HG03460 (cell line): ENCODE results near the gene F3.

Experiments
- ATAC-seq: cut with Tn5 transposase; IDR thresholded peaks from one replicate; pipeline ENCODE4 v1.9.1; 2021; ENCODE audit not compliant: unreplicated experiment

F3 gene

DNA sequence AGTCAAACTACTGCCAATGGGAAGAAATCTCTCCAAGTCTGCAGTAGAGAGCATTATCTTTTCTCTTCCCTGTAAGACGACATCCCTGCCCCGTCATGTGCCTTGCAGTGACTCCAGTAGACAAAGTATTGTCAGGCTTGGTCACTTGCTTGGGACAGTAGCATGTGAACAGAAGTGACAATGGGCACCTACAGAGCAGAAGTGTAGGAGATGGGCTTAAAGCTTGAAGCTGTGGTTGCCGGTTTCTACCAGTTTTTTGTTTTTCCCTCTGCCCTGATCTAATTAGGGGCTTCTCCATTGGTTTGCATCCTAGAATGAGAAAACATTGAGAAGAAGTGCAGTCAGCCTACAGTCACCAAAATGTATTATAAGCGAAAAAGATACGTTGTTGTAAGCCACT, 12.7 kb downstream of the F3 start:
- no peak for ATAC-seq

DNA sequence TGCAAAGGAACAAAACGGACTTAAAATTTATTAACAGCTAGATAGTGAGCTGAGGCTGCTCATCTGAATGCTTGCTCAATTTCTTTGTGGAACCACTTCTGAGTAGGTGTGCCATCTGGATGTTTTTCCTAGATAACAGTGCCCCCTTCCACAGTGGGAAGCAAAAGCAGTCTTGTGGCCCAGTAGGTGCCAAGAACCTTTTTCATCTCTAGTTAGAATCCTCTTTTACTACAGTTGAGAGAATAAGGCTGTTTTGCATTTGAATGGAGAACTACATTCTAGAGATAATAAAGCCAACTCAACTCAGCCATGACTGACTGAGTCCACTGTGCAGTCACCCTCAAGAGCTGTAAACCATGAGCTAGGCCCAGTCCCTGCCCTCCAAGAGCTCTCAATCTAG, 13.3 kb downstream of the F3 start:
- ATAC-seq: no peak

DNA sequence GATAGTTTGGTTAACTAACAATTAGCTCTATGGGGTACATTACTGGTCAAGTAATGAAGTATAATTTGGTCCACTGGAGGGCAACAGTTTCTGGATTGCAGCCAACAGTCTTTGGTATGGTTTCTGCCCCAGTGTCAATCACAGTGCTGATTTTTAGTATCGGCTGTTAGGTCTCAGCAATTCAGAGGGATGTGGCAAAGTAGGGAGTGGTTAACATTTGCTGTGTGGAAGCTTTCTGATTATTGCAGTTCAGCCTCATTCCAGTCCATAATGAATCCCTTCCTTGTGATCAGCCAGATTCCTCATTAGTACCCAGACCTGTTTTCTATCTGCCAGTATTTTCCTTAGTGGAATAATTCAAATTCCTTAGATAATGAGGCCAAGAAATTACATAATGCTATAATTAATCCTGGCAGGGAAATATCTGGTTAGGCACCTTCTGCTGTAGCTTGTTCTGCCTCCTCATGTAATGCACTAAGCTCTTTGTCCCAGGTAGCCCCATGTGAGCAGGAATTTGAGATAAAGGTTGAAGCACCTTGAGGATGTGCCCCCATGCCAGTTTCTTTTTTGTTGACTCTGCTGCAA, 14.0 kb downstream of the F3 start:
- no peak for ATAC-seq

DNA sequence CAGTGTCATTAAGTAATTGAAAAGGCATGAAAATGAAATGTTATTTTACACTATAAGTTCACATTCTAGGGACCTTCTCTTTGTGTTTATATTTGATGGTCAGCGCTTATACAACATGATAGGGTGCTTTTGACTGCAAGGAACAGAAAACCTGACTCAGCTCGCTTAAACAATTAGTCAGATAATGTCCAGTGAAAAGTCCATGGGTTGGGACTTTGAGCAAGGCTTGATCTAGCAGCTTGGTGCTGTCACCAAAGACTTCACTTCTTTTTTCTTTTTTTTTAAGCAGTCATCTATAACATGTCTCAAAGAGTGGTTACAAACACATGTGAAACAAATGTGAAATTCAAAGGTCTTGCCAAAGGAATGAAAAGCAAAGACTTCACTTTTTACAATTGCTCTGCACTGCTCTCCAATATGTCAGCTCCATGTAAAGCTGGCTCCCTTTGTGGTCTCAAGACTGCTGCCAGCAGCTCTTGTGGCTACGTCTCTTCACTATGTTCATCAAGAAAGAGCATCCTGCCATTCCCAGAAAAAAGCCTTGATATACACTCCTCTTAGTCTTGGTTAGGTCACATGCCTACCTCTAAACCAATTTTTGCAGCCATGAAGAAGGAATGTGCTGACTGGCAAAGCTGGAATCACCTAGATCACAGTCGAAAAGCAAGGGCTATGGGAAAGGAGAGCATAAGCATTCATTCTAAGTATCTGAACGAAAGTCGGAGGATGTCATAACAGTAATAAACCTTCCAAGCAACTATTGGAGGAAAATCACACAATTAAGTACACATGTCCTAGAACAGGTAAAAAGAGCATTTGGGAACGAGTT, 15.2 kb downstream of the F3 start:
- no peak for ATAC-seq

DNA sequence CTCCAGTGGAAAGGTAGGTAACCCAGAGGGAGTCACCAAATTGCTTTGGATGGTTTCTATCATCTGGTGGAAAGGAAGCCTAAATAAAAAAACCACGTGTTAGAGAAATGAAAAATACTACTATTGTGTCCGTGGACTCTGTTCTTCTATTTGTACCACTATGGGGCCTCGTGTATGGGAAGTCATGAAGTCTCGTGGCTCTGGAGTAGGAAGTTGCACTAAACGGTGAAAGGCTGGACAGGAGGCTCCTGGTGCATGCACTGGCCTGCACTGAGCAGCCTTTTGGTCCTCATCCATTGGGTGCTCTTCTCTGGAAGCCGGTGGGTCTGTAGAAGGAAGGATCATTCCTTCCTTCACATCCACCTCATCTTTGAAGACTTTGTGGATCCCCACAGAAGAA, 17.0 kb downstream of the F3 start:
- ATAC-seq: no peak

DNA sequence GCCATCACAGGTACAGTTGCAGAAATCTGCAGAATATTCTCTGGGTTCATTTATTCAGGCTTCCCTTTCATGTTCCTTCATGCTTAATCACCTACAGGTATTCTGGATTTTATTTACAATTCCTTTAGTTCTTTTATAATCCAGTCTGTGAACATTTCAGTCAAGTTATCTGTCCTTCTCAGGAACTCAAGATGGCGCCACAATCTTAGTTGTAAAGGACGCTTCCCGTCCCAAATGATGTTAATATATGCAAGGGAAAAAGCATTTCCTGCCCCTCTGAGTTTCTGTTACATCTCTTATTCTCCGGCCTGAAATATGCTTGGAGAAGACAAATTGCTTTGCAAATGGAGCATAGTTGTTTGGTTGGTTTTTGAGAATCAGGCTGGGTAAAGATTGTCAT, 19.3 kb downstream of the F3 start:
- no peak for ATAC-seq

DNA sequence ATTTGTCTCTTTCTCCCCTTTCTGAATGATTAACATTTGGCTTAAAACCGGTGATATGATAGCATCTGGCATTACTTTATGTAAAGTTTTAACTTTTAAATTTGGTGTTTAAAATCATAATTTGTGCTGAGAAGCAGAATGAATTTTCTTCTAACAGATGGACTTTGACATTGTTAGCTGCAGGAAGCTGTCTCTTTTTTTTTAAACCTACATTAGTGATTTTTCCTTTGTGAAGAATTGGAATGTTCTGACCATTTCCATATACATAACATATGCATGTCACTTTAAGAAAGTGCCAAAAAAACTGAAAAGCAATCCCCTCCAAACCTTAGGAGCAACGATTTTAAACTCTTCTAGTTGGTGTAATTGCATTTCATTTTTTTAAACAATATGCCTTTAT, 22.2 kb downstream of the F3 start:
- ATAC-seq: no peak

DNA sequence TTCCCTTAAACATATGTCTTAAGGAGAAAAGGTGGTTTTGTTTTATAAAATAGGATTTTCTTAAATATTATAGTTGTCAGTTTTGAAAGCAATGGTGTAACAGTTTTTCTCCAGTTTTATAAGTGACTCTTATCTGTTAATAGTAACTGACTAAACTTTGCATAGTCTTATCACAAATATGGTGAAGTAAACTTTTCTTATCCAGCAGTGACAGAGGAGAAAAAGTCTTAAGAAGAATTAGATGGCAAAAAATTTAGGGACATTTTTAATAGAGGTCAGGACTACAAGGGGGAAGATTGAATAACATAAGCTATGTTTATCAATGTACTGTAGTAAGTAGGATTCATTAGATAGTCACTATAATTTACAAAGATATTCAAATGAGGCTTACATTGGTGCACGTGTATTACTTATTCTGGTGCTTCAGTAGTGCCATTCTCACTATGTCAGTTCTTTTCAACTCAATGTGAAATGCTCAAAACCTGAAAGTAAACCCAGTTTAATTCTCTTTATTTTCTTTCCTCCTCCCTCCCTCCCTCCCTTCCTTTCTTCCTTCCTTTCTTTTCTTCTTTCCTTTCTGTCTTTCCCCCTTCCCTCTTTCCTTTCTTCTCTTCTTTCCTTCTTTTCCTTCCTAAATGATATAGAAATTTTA, 26.1 kb downstream of the F3 start:
- no peak for ATAC-seq

DNA sequence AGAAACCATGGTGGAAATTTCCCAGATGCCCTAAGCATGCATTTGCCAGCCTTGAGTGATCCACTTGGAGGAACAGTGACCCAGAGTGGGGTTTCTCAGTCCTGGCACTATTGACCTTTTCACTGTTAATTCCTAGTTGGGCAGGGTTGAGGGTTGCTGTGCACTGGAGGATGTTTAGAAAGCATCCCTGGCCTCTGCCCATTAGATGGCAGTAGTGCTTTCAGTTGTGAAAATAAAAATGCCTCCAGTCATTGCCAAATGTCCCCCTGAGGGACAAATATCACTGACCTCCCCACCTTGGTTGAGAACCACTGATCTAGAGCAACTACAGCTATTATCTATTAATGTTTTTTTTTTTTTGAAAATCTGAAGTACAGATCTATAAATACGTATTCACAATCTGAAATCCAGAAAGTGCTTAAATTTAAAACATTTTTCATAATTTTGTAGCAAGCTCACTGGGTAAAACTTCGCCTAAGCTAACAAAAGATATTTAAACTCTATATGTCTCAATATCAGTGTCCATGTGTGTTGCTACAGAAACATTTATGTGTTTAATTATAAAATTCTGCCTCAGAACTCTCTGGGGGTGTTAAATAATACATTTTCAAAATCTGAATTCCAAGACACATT, 27.3 kb downstream of the F3 start:
- ATAC-seq: no peak

DNA sequence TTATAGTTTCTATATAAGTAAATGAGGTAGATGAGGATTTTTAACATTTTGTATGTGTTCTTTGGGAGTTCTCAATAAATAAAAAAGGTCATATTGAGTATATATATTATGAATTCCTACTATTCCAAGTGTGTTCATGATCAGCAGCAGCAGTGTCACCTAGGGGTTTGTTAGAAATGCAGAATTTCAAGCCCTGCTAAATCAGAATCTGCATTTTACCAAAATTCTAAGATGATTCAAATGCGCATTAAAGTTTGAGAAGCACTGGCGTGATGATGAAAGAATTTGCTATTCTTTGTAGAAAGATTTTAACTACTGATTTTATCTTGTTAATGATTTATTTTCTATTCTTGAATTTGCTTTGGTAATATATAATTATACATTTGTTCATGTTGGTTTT, 28.7 kb downstream of the F3 start:
- ATAC-seq: no peak

DNA sequence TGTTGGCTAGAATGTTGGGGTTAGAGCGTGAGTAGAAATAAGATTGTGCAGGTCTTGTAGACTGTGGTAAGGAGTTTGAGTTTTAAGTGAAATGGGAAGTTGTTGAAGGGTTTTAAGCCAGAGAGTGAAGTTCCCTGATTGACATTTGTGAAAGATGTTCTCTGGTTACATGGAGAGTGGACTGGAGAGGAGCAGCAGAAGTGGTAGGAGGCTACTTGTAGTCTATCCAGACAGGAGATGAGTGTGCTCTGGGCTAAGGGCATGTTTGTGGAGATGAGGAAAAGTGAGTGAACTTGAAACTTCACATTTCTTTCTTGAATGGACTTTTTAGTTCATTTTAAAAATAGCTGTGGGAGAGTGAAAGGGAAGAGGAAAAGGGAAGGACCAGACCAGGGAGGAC, 37.0 kb downstream of the F3 start:
- ATAC-seq: no peak

DNA sequence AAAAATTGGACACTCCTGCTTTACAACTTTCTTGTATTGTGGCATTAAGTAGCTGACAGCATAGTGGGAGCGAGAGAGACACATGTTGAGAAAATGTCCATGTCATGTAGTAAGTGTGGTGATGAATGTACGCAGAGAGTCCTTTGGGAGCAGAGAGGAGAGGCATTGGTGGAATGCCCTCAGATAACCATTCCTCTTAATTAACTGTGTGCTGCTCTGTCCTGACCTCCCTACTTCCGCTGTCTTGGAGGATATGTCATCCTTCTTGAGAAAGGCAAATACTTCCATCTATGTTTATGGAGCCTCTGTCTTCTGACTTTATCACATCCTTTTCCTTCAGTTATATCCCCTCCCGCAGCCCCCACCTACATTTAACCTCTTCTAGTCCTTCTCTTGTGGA, 38.4 kb downstream of the F3 start:
- ATAC-seq: no peak

DNA sequence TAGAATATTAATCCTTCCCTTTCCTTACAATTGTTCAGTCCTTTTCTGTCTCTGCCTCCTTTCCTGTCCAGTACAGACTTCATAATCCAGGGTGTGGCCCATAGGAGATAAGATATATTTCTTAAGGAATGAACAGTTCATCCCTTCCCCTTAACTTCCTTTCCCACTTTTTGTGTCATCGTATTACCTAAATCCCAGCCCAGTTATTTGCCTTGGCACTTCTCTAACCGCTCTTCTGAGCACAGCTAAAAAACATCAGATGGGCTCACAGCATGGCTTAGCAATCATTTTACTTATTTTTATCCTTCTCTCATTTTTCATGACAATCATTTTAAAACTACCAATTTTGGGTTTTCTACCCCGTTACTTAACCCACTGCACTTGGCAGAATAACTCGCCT, 39.6 kb downstream of the F3 start:
- no peak for ATAC-seq

DNA sequence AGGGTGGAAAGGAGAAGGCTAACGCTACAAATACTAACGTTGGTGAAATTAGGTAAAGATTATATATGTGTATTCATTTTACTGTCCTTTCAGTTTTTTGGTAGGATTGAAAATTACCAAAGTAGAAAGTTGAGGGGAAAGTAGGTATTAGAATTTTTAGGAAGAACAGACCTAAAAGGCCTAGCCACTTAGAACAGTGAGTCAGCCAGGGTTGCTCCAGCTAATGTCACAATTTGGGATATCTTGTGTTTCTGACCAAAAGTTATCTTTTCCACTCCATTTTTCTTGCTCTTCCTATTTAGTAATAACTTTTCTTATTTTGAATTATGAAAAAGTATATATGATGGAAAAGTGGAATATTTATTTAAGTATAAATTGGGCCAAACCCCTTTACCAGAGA, 40.1 kb downstream of the F3 start:
- ATAC-seq: no peak

DNA sequence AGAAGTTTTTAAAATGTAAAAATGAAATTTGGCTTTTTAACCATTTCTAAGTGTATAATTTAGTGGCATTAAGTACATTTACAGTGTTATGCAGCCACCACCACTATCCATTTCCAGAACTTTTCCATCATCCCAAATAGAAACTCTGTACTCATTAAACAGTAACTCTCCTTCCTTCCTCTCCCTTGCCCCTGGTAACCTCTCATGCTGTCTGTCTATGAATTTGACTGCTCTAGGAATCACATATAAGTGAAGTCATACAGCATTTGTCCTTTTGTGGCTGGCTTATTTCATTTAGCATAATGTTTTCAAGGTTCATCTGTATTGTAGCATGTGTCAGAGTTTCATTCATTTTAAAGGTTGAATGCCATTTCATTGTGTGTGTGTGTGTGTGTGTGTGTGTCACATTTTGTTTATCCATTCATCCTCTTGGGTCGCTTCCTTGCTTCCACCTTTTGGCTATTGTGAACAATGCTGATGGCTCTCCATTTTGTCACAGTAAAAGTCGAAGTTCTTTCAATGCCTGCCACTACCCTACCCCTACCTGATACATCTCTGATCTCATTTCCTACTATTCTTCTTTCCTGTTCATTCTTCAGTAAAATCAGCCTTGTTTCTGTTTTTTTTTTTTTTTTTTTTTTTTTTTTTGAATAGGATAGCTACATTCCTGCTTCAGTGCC, 45.3 kb downstream of the F3 start:
- ATAC-seq: no peak

DNA sequence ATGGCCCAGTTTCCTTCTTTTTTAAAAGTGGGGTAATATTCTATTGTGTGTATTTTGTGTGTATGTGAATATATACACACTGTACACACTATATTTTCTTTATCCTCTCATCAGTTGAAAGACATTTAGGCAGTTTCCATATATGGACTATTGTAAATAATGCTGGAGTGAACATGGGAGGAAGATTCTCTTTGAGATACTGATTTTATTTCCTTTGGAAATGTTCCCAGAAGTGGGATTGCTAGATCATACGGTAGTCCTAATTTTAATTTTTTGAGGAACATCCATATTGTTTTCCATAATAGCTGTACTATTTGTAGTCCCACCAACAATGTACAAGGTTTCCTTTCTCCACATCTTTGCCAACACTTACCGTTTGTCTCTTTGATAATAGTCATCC, 51.0 kb downstream of the F3 start:
- no peak for ATAC-seq

DNA sequence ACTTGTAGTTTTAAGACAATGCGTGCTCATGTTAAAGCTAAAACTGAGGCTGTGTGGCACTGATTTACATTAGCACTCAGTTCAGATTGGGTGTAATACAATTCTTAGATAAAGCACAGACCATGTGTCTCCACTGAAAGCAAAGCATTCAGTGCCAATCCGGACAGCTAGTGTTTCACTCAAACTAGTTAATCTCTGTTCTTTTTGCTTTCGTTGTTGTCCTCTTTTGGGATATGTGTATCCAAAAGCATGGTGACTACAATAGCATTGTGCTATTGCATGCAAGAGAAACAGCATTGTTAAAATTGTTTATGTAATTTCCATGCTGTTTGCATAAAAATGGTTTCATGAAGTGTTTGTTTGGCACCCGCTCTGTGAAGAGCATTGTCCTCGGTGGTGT, 54.6 kb downstream of the F3 start:
- no peak for ATAC-seq

DNA sequence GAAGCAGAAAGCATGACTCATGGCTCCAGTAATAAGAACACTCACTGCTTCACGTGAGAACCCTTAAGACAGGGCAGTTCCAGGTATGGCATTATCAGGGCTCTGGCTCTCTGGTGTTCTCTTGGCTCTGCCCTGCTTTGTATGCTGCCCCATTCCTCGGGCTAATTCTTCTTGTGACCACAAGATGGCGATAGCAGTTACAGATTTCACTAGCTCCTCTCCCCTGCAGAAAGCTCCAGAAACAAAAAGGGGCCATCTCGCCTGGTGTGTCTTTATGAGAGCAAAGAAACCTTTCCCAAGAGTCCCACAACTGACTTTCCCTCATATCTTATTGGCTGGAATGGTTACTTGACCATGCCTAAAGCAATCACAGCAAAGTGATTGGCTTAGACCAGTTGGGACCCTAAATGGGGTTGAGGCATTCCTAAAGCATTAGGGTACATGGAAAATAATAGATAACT, 60.1 kb downstream of the F3 start:
- ATAC-seq: peak; percentile 95

DNA sequence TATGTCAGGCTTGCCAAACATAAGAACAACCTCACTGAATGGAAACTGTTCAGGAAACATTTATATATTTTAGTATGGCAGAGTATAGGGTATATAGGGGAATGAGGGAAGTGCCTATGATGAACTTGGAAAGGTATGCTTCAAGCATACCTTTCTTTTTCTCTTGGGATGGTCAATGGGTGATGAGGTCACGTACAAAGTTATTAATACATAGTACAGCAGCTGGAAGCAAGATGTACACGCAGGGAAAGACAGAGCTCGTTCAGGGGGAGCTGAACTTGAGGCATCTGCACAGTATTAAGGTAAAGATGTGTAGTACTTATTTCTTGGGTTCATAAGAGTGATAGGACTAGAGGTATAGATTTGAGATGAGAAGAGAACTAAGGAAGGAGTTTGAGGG, 61.9 kb downstream of the F3 start:
- no peak for ATAC-seq
